Measurements from ENCODE around the gene TAPBPL.

DNA sequence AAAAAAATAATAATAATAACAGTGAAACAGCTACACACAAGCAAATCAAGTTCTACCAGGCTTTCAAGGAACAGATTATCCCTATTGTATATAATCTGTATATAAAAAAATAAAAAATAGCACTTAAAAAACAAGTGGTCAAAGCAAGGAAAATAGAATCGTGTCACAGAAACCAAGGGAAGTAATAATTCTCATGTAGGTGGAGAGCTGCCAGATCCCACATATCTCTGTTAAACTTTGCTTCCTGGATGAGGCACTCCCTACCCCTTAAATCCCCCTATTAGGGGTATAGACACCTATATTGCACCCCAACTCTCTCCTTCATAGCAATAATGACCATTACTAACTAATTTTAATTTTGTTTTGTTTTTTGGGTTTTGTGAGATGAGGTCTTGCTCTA, 11.5 kb upstream of the TAPBPL start:
- TF ChIP-seq, protein P1, sequence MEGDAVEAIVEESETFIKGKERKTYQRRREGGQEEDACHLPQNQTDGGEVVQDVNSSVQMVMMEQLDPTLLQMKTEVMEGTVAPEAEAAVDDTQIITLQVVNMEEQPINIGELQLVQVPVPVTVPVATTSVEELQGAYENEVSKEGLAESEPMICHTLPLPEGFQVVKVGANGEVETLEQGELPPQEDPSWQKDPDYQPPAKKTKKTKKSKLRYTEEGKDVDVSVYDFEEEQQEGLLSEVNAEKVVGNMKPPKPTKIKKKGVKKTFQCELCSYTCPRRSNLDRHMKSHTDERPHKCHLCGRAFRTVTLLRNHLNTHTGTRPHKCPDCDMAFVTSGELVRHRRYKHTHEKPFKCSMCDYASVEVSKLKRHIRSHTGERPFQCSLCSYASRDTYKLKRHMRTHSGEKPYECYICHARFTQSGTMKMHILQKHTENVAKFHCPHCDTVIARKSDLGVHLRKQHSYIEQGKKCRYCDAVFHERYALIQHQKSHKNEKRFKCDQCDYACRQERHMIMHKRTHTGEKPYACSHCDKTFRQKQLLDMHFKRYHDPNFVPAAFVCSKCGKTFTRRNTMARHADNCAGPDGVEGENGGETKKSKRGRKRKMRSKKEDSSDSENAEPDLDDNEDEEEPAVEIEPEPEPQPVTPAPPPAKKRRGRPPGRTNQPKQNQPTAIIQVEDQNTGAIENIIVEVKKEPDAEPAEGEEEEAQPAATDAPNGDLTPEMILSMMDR (conservative IDR thresholded peaks at IDR 0.05; ENCODE audit: low read length) = no peak
- no peak for TF ChIP-seq EZH2phosphoT487 (IDR thresholded peaks at IDR 0.05; ENCODE audit: borderline replicate concordance)
